ENCODE data around the gene ARNT2.

DNA sequence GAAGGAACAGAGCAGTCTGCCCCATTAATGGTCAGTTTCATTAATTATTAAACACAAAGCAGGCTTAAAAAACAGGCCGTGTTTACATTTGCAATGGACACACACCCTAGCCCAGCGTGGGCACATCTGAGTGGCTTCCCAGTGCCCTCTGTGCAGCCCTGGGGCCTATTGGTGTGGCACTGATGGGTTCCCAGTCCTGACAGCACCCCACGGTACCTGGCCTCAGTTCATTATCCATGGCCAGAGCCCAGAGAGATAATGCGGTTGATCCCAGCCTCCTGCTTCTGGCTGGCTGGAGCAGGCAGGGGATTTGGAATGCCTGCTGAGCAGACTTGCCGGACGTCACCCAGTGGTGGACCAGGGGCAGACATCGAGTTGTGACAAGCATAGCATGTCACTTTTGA is 180.4 kb downstream of the ARNT2 start:
- TF ChIP-seq EZH2 (IDR thresholded peaks at IDR 0.05; ENCODE audit: borderline replicate concordance): no peak
- TF ChIP-seq, protein P1, sequence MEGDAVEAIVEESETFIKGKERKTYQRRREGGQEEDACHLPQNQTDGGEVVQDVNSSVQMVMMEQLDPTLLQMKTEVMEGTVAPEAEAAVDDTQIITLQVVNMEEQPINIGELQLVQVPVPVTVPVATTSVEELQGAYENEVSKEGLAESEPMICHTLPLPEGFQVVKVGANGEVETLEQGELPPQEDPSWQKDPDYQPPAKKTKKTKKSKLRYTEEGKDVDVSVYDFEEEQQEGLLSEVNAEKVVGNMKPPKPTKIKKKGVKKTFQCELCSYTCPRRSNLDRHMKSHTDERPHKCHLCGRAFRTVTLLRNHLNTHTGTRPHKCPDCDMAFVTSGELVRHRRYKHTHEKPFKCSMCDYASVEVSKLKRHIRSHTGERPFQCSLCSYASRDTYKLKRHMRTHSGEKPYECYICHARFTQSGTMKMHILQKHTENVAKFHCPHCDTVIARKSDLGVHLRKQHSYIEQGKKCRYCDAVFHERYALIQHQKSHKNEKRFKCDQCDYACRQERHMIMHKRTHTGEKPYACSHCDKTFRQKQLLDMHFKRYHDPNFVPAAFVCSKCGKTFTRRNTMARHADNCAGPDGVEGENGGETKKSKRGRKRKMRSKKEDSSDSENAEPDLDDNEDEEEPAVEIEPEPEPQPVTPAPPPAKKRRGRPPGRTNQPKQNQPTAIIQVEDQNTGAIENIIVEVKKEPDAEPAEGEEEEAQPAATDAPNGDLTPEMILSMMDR (IDR thresholded peaks at IDR 0.05; ENCODE audit: poor library complexity): no peak
- TF ChIP-seq EZH2phosphoT487 (IDR thresholded peaks at IDR 0.05; ENCODE audit: low read depth, severe bottlenecking, unreplicated experiment): no peak

Measured in hepatocyte (in vitro differentiated cells).